ENCODE measurements around the gene ZMYND11. TPM values are rescaled to one million over a fixed set of nuclear protein-coding genes. Genes with fewer than 3 reads are reported as not detected.
A peak's percentile ranks its signal among the peaks of the same experiment; 100 is the strongest.
"Not testable (repeated sequence)": the region's sequence is repeated elsewhere in the genome, so short reads cannot be mapped to it uniquely, and the experiment has no call there.

ZMYND11 gene
- total and polyA plus RNA-seq, 10 donors, result 20.3 to 65.3 (median 51.6) TPM

- Histone ChIP-seq H3K4me1 (no peaks in the 10 kb centered on the region), H3K27me3 (replicated peaks in 1 of 7) (no peaks in the 10 kb centered on the region), H3K27ac (no peak overlapping the region), H3K9me3 (no peaks in the 10 kb centered on the region), H3K4me3 (no peak overlapping the region), H3K36me3 (peaks cover 10 to 95% (median 54%) of the 10 kb centered on the region in 6 donors)
- DNase-seq, result no peak
- no peak for TF ChIP-seq CTCF (IDR thresholded peaks at IDR 0.05 in 8 of 11, conservative IDR thresholded peaks at IDR 0.05 in 3 of 11)
- TF ChIP-seq POLR2A (IDR thresholded peaks at IDR 0.05), result no peak
- no peak for TF ChIP-seq POLR2AphosphoS5 (IDR thresholded peaks at IDR 0.05)
- intact Hi-C loops (cut with DNase I; ENCODE audit: low total_unique reads), result no loop called here
- 95 to 97% (median 95%) methylated on average over 13 of the region's 13 CpGs for WGBS, 5 donors
These were observed 116.8 kb downstream of the ZMYND11 start for GRCh38 chr10:251982-252582.

GRCh38 chr10:260819-261429, 125.7 kb downstream of the ZMYND11 start:
- TF ChIP-seq POLR2AphosphoS5 (IDR thresholded peaks at IDR 0.05) (no peak), CTCF (IDR thresholded peaks at IDR 0.05 in 8 of 11, conservative IDR thresholded peaks at IDR 0.05 in 3 of 11) (no peak), POLR2A (IDR thresholded peaks at IDR 0.05) (no peak)
- no peaks in the 10 kb centered on the region for H3K27me3 ChIP-seq (replicated peaks in 1 of 7)
- H3K36me3 ChIP-seq, result peaks cover 0 to 6% (median 0%) of the 10 kb centered on the region in 6 donors
- H3K4me1 ChIP-seq, result peaks cover 0 to 14% (median 0%) of the 10 kb centered on the region in 6 donors
- intact Hi-C loops (cut with DNase I; ENCODE audit: low total_unique reads), result no loop called here
- H3K4me3 ChIP-seq, result no peak overlapping the region
- H3K9me3 ChIP-seq, result no peaks in the 10 kb centered on the region
- DNase-seq, result no peak
- 49 to 56% (median 53%) methylated on average over 15 of the region's 15 CpGs for WGBS, 5 donors
- peak overlapping the region in 5 of 8 donors; percentile 20 to 62 (median 56) for H3K27ac ChIP-seq

GRCh38 chr10:264160-265073, 129.2 kb downstream of the ZMYND11 start:
- WGBS, 5 donors, result 62 to 82% (median 80%) methylated on average over 10 to 11 of the region's 11 CpGs
- H3K36me3 ChIP-seq; intact Hi-C loops (cut with DNase I; ENCODE audit: low total_unique reads); H3K27ac ChIP-seq; DNase-seq; H3K27me3 ChIP-seq (replicated peaks in 1 of 7); H3K4me3 ChIP-seq; H3K9me3 ChIP-seq: not testable (repeated sequence)
- H3K4me1 ChIP-seq, result peaks cover 0 to 14% (median 0%) of the 10 kb centered on the region in 6 donors

- 81 to 88% (median 85%) methylated on average over 6 of the region's 6 CpGs for WGBS, 5 donors
- H3K27me3 ChIP-seq (replicated peaks in 1 of 7); DNase-seq; H3K9me3 ChIP-seq; H3K4me3 ChIP-seq; intact Hi-C loops (cut with DNase I; ENCODE audit: low total_unique reads); H3K27ac ChIP-seq; H3K36me3 ChIP-seq: not testable (repeated sequence)
- peaks cover 0 to 14% (median 0%) of the 10 kb centered on the region in 6 donors for H3K4me1 ChIP-seq
These were observed 129.8 kb downstream of the ZMYND11 start for GRCh38 chr10:265074-265440.

GRCh38 chr10:265816-266588, 130.7 kb downstream of the ZMYND11 start:
- H3K9me3 ChIP-seq; H3K4me3 ChIP-seq; intact Hi-C loops (cut with DNase I; ENCODE audit: low total_unique reads); H3K36me3 ChIP-seq; H3K27ac ChIP-seq; DNase-seq; H3K27me3 ChIP-seq (replicated peaks in 1 of 7); H3K4me1 ChIP-seq: not testable (repeated sequence)
- 60 to 95% (median 62%) methylated on average over 3 to 4 of the region's 5 CpGs for WGBS, 5 donors
